ENCODE measurements around the gene PGD.
A peak's percentile ranks its signal among the peaks of the same experiment; 100 is the strongest.
"Not testable (repeated sequence)": the region's sequence is repeated elsewhere in the genome, so short reads cannot be mapped to it uniquely, and the experiment has no call there.

The PGD gene

GRCh38 chr1:10398734-10399443, at the start of gene PGD:
TSS of gene PGD (plus strand) at chr1:10399064. CDS start at chr1:10399118, 54 bp downstream.
- Histone ChIP-seq H3K9me3 (replicated peaks in 1 of 11) (peaks cover 9 to 18% (median 15%) of the 10 kb centered on the region in 11 experiments), H3K4me2 (peak within 1 kb of the TSS; percentile 84 to 98 (median 90)), H3K36me3 (peaks cover 29 to 46% (median 39%) of the 10 kb centered on the region in 11 experiments), H3K27ac (peak within 1 kb of the TSS; percentile 79 to 99 (median 93)), H3K9ac (peak within 1 kb of the TSS; percentile 91 to 100 (median 94)), H3K27me3 (no peaks in the 10 kb centered on the region), H3K4me3 (peak within 1 kb of the TSS; percentile 80 to 95 (median 88)), H3K4me1 (peaks cover 23 to 51% (median 35%) of the 10 kb centered on the region in 10 experiments), H4K20me1 (peaks cover 0 to 50% (median 35%) of the 10 kb centered on the region in 11 experiments; a peak in 15 of 22 replicates)
- TF ChIP-seq Cebpa-rat (IDR thresholded peaks at IDR 0.05), result no peak

GRCh38 chr1:10353282-10353681, 45.6 kb upstream of the PGD start:
- Histone ChIP-seq H3K9ac (no peak overlapping the region), H3K4me1 (no peaks in the 10 kb centered on the region), H3K27ac (no peak overlapping the region; a peak in 1 of 22 replicates), H3K4me2 (no peak overlapping the region), H3K27me3 (no peaks in the 10 kb centered on the region), H3K9me3 (replicated peaks in 1 of 11) (no peaks in the 10 kb centered on the region), H4K20me1 (no peaks in the 10 kb centered on the region), H3K36me3 (peaks cover 22 to 84% (median 37%) of the 10 kb centered on the region in 11 experiments), H3K4me3 (no peak overlapping the region)
- TF ChIP-seq Cebpa-rat (IDR thresholded peaks at IDR 0.05), result no peak

- Histone ChIP-seq H3K4me3 (no peak overlapping the region), H3K27ac (no peak overlapping the region; a peak in 1 of 22 replicates), H3K36me3 (peaks cover 18 to 84% (median 33%) of the 10 kb centered on the region in 11 experiments), H3K27me3 (no peaks in the 10 kb centered on the region), H3K9me3 (replicated peaks in 1 of 11) (no peaks in the 10 kb centered on the region), H3K4me1 (no peaks in the 10 kb centered on the region), H3K9ac (no peak overlapping the region), H4K20me1 (no peaks in the 10 kb centered on the region), H3K4me2 (no peak overlapping the region)
- TF ChIP-seq Cebpa-rat (IDR thresholded peaks at IDR 0.05), result no peak
These were observed 45.2 kb upstream of the PGD start for GRCh38 chr1:10353693-10354092.

- H3K9ac ChIP-seq, result no peak overlapping the region
- no peaks in the 10 kb centered on the region for H3K9me3 ChIP-seq (replicated peaks in 1 of 11)
- H3K36me3 ChIP-seq, result peaks cover 21 to 75% (median 32%) of the 10 kb centered on the region in 11 experiments
- no peak overlapping the region for H3K4me3 ChIP-seq
- H3K4me2 ChIP-seq, result no peak overlapping the region
- no peak for TF ChIP-seq Cebpa-rat (IDR thresholded peaks at IDR 0.05)
- H4K20me1 ChIP-seq, result no peaks in the 10 kb centered on the region
- H3K4me1 ChIP-seq, result peaks cover 0 to 6% (median 0%) of the 10 kb centered on the region in 10 experiments; a peak in 1 of 20 replicates
- H3K27me3 ChIP-seq, result no peaks in the 10 kb centered on the region
- no peak overlapping the region for H3K27ac ChIP-seq
These were observed 38.8 kb upstream of the PGD start for GRCh38 chr1:10360045-10360444.

GRCh38 chr1:10361515-10361914, 37.3 kb upstream of the PGD start:
- H3K4me3 ChIP-seq, result no peak overlapping the region
- H3K9ac ChIP-seq, result no peak overlapping the region
- H3K4me2 ChIP-seq, result no peak overlapping the region
- no peaks in the 10 kb centered on the region for H3K9me3 ChIP-seq (replicated peaks in 1 of 11)
- H3K27me3 ChIP-seq, result no peaks in the 10 kb centered on the region
- H3K27ac ChIP-seq, result no peak overlapping the region
- TF ChIP-seq Cebpa-rat (IDR thresholded peaks at IDR 0.05), result no peak
- H3K4me1 ChIP-seq, result peaks cover 0 to 6% (median 0%) of the 10 kb centered on the region in 10 experiments; a peak in 1 of 20 replicates
- H4K20me1 ChIP-seq, result no peaks in the 10 kb centered on the region
- peaks cover 33 to 85% (median 43%) of the 10 kb centered on the region in 11 experiments for H3K36me3 ChIP-seq

DNA sequence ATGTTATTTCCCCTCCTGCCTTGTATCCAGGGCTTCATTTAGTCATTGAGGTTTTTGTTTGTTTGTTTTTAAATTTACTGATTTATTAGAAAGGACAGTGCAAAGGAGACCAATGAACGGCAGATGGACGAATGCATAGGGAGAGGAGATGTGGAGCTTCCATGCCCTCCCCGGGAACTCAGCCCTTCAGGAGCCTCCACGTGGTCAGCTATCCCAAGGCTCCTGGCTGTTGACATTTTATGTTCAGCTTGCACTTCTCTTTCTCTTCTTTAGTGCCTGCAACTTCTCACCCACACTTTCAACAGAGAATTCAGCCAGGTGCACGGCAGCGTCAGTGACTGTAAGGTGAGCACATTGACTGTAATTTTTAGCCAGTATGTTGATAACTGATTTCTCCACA, 30.7 kb upstream of the PGD start:
- peaks cover 47 to 97% (median 73%) of the 10 kb centered on the region in 11 experiments for H3K36me3 ChIP-seq
- TF ChIP-seq Cebpa-rat (IDR thresholded peaks at IDR 0.05), result no peak
- no peak overlapping the region for H3K4me2 ChIP-seq
- no peak overlapping the region for H3K4me3 ChIP-seq
- no peaks in the 10 kb centered on the region for H3K27me3 ChIP-seq
- H3K9me3 ChIP-seq (replicated peaks in 1 of 11), result no peaks in the 10 kb centered on the region
- no peak overlapping the region for H3K9ac ChIP-seq
- no peak overlapping the region for H3K27ac ChIP-seq
- H4K20me1 ChIP-seq, result no peaks in the 10 kb centered on the region; a peak in 1 of 22 replicates
- 0 out of 20 replicates have a peak, but pooled peaks cover 0 to 4% (median 0%) of the 10 kb centered on the region in 10 experiments for H3K4me1 ChIP-seq

- Histone ChIP-seq H3K9ac (0 out of 22 replicates have a peak overlapping the region, but pooled peaks of 1 of the 11 experiments have one; percentile 4), H4K20me1 (no peaks in the 10 kb centered on the region), H3K27ac (no peak overlapping the region), H3K36me3 (peaks cover 62 to 90% (median 77%) of the 10 kb centered on the region in 11 experiments), H3K9me3 (replicated peaks in 1 of 11) (no peaks in the 10 kb centered on the region), H3K4me2 (no peak overlapping the region), H3K27me3 (no peaks in the 10 kb centered on the region), H3K4me1 (peaks cover 0 to 14% (median 6%) of the 10 kb centered on the region in 10 experiments; a peak in 9 of 20 replicates), H3K4me3 (no peak overlapping the region)
- TF ChIP-seq Cebpa-rat (IDR thresholded peaks at IDR 0.05), result no peak
These were observed 24.4 kb upstream of the PGD start for GRCh38 chr1:10374442-10374860.

DNA sequence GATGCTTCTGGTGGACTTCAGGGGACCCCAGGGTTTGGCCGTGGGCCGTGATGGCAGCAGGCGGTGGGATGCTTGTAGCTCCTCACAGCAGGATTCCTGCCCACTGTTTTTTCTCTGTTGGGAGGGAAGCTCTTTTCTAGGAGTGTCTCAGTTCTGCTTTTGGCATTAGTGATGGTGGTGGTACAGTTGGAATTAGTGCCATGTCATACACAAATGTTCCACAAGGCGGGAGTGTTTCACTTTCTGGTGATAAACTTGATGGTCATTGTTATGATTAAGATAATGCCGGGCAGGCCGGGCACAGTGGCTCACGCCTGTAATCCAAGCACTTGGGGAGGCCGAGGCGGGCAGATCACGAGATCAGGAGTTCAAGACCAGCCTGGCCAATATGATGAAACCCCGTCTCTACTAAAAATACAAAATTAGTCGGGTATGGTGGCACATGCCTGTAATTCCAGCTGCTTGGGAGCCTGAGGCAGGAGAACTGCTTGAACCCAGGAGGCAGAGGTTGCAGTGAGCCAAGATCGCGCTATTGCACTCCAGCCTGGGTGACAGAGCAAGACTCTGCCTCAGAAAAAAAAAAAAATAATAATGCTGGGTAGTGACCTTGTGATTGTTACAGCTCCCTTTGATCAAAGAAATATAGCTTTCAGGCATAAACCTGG, 21.4 kb upstream of the PGD start:
- Histone ChIP-seq H3K36me3 (peaks cover 48 to 83% (median 57%) of the 10 kb centered on the region in 11 experiments), H3K4me1 (peaks cover 0 to 21% (median 6%) of the 10 kb centered on the region in 10 experiments; a peak in 9 of 20 replicates), H3K27ac (peak overlapping the region in 6 of 11 experiments; percentile 30 to 60 (median 48); a peak in 12 of 22 replicates), H3K9ac (peak overlapping the region in 6 of 11 experiments; percentile 31 to 47 (median 35); a peak in 5 of 22 replicates), H3K4me2 (peak overlapping the region in 1 of 11 experiments; percentile 40; a peak in 1 of 22 replicates)
- not testable (repeated sequence) for H3K9me3 ChIP-seq (replicated peaks in 1 of 11); H3K27me3 ChIP-seq; H3K4me3 ChIP-seq; H4K20me1 ChIP-seq

All from BLaER1 treated with 17β-estradiol and CSF1 and Interleukin-3, amounts not matched to agents 10 nM and 100 nM (cell line).